ENCODE measurements around the gene ARID3A.
A peak's percentile ranks its signal among the peaks of the same experiment; 100 is the strongest.
"Not testable (repeated sequence)": the region's sequence is repeated elsewhere in the genome, so short reads cannot be mapped to it uniquely, and the experiment has no call there.

ARID3A gene

GRCh38 chr19:1019616-1019961 lies 93.8 kb downstream of the ARID3A start:
- DNase-seq (ENCODE audit: extremely low read depth, low read depth), result no peak
- TF ChIP-seq CTCF (IDR thresholded peaks at IDR 0.05; ENCODE audit: low read depth, low read length), result no peak

DNA sequence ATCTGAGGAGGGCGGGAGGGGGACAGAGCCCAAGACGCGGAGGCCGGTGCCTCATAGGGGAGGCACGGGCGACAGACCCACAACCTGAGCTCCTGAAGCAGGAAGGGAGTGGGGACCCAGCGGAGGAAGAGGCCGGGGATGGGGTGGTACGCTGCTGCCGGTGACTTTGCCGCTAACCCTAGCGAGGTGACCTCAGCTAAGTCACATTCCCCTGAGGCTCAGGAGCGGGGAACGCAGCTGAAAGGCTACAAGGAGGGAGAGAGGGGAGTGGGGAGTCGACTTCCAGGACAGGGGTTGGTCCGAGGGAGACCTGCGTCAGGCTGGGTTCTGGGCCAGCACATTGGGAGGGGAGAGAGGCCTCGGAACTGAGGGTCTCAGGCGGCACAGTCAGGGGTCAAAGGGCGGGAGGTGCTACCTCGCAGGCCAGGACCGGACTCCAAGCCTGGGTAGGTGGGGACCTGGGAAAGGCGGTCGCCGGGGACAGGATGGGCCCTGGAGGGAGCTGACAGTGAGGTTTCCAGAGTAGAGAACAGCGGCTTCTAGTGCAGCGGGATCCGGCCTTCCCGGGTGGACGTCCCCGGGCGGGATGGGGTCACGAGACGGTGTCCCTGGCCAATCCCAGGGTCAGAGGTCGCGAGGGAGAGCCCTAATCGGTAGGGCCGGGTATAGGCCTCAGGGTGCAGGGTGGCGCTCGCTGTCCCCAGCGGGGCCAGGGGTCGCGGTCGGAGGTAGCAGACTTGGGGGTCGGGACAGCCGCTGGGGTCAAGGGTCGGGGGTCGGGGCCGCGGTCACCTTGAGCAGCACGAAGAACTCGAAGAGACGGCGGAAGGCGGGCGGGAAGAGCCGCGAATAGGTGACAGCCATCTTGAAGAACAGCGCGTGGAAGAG lies 94.4 kb downstream of the ARID3A start:
- no peak for TF ChIP-seq CTCF (IDR thresholded peaks at IDR 0.05; ENCODE audit: low read depth, low read length)
- DNase-seq (ENCODE audit: extremely low read depth, low read depth), result no peak

DNA sequence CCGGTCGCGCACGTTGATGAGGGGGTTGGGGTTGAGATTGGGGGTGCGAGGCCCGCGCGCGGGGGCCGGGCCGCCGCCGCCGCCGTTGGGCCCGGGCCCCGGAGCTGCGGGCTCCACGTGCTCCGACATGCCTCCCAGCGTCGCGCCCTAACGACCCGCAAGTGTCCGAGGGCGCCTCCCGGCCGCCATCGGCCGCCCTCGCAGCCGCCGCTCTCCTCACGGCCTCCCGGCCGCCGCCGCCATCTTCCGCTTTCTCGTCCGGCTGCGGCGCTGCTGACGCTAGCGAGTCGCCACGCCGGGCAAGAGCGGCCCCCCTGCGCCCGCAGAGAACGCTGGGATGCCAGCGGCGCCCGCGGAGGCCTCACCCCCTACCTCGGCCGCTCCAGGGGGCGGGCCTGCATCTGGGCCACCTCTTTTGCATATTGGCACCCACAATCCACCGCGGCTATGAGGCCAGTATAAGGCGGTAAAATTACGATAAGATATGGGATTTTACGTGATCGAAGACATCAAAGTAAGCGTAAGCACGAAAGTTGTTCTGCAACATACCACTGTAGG lies 95.1 kb downstream of the ARID3A start, which contains the start of gene TMEM259:
TSS of gene TMEM259 (minus strand) at position 256 of the 558 bp plus-strand sequence. CDS start at position 129, 127 bp downstream.
- peak; percentile 95 for DNase-seq (ENCODE audit: extremely low read depth, low read depth)
- no peak for TF ChIP-seq CTCF (IDR thresholded peaks at IDR 0.05; ENCODE audit: low read depth, low read length)

DNA sequence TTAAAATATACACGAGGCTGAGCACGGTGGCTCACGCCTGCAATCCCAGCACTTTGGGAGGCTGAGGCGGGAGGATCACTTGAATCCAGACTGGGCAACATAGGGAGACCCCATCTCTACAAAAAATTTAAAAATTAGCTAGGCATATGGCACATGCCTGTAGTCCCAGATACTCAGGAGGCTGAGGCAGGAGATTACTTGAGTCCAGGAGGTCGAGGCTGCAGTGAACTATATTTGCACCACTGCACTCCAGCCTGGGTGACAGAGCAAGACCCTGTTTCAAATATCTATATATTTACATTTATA lies 98.0 kb downstream of the ARID3A start:
- DNase-seq (ENCODE audit: extremely low read depth, low read depth), result not testable (repeated sequence)

DNA sequence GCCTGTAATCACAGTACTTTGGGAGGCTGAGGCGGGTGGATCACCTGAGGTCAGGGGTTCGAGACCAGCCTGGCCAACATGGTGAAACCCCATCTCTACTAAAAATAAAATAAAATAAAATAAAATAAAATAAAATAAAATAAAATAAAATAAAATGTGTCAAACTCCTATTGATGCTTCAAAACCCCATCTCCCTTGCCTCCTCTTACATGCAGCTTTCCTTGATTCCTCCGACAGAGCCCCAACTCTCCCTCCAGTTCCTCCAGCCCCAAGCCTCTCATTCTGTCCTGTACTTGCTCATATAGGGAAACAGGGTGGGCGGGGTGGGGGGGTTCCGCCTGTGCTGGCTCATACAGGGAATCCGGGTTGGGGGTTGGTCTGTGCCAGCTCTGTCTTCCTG lies 99.2 kb downstream of the ARID3A start:
- not testable (repeated sequence) for DNase-seq (ENCODE audit: extremely low read depth, low read depth)
